K562 (cell line): Measurements from ENCODE around the gene TSC22D1. TPM values are rescaled to one million over a fixed set of nuclear protein-coding genes. Genes with fewer than 3 reads are reported as not detected.
A peak's percentile ranks its signal among the peaks of the same experiment; 100 is the strongest.

Experiments
- CBFB ChIP-seq: sonication (generic); formaldehyde crosslinking; IDR thresholded peaks from 2 replicates; pipeline ENCODE4 v1.4.0; 2020; ENCODE audit warnings: mild to moderate bottlenecking, missing genetic modification reagents
- EP400 ChIP-seq: fragments of 450-650 bp; IDR thresholded peaks from 2 replicates; pipeline ENCODE4 v1.6.1; 2017; ENCODE audit warnings: antibody characterized with exemption, mild to moderate bottlenecking, moderate library complexity
- TAF1 ChIP-seq: IDR thresholded peaks from 2 replicates; pipeline ENCODE4 v1.6.1; 2011; ENCODE audit warnings: mild to moderate bottlenecking, low read length, moderate library complexity; ENCODE audit not compliant: insufficient read depth, control insufficient read depth, severe bottlenecking; ENCODE audit errors: extremely low read depth
- ZNF584 ChIP-seq: fragments of 200-800 bp; sonication (Bioruptor generic); IDR thresholded peaks from 2 replicates; pipeline ENCODE4 v1.6.1; 2016; ENCODE audit warnings: low read depth, mild to moderate bottlenecking, missing genetic modification characterization, missing compliant biosample characterization
- polyA plus RNA-seq, 8 experiments: library from polyadenylated mRNA; depleted of rRNA in 4 of 8; stranded (reverse) in 5 of 8; unstranded in 3 of 8; fragments of >200 nt; fragmentation: Nextera tagmentation in 2 of 8; fragmentation: Illumina TruSeq in 1 of 8; extraction: Ambion mirVana in 2 of 8; extraction: Trizol in 1 of 8; gene quantifications; 2 replicates each; pipeline versions ENCODE4 v1.2.1 to v1.2.3, GENCODE V29; 2011 to 2014; ENCODE audit warnings: inconsistent platforms in 1 of 8, missing spikeins in 1 of 8
- total RNA-seq, 7 experiments: library from RNA; depleted of rRNA in 6 of 7; stranded (reverse); fragments of >200 nt in 6 of 7; fragmentation: Illumina TruSeq in 2 of 7; extraction: Trizol in 2 of 7; gene quantifications; 2 replicates each; pipeline versions ENCODE4 v1.2.1 to v1.2.3, GENCODE V29; 2011 to 2021; ENCODE audit warnings: low replicate concordance in 1 of 7
- TF ChIP-seq, protein P1 (sequence below): sonication (generic); formaldehyde crosslinking; IDR thresholded peaks from 2 replicates; pipeline ENCODE4 v1.8.1; 2023; ENCODE audit warnings: missing genetic modification reagents, mild to moderate bottlenecking, borderline replicate concordance
- TF ChIP-seq, protein P2 (sequence below): fragments of 450-650 bp; conservative IDR thresholded peaks from 2 replicates; pipeline ENCODE4 v1.6.1; 2016; ENCODE audit warnings: missing genetic modification characterization, low read depth, mild to moderate bottlenecking, missing compliant biosample characterization, moderate library complexity
- TF ChIP-seq, protein P3 (sequence below): sonication (generic); formaldehyde crosslinking; IDR thresholded peaks from 2 replicates; pipeline ENCODE4 v1.8.0; 2022; ENCODE audit warnings: missing genetic modification reagents, mild to moderate bottlenecking, moderate library complexity, borderline replicate concordance
- TF ChIP-seq, protein P4 (sequence below): fragments of 250-450 bp; sonication (Bioruptor Pico); IDR thresholded peaks from 2 replicates; pipeline ENCODE4 v1.5.0; 2021
- TF ChIP-seq, protein P5 (sequence below): sonication (generic); formaldehyde crosslinking; IDR thresholded peaks from 2 replicates; pipeline ENCODE4 v1.8.1; 2023; ENCODE audit warnings: mild to moderate bottlenecking, missing genetic modification reagents

TSC22D1 gene
- total and polyA plus RNA-seq, 9 of the 15 experiments (the other 6 are each of a cell fraction or from before 2014, with no cell fraction given), result 2.6 to 19.8 (median 8.4) TPM

DNA sequence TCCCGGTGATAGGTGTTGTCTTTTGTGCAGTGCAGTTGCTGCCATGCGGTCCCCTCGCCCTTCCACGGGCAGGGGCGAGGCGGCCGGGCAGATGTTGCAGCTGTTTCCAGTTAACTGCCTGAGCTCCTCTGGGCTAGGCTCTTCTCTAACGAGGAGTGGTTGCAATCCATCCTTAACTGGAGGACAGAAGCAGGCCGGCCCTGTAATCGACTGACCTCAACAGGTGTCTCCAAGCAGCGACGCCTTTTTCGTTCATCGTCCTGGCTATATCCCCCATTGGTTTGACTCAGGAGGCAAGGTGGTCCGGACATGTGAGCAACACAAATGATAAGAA is 1.9 kb upstream of the TSC22D1 start (continued):
- TF ChIP-seq, protein P1, sequence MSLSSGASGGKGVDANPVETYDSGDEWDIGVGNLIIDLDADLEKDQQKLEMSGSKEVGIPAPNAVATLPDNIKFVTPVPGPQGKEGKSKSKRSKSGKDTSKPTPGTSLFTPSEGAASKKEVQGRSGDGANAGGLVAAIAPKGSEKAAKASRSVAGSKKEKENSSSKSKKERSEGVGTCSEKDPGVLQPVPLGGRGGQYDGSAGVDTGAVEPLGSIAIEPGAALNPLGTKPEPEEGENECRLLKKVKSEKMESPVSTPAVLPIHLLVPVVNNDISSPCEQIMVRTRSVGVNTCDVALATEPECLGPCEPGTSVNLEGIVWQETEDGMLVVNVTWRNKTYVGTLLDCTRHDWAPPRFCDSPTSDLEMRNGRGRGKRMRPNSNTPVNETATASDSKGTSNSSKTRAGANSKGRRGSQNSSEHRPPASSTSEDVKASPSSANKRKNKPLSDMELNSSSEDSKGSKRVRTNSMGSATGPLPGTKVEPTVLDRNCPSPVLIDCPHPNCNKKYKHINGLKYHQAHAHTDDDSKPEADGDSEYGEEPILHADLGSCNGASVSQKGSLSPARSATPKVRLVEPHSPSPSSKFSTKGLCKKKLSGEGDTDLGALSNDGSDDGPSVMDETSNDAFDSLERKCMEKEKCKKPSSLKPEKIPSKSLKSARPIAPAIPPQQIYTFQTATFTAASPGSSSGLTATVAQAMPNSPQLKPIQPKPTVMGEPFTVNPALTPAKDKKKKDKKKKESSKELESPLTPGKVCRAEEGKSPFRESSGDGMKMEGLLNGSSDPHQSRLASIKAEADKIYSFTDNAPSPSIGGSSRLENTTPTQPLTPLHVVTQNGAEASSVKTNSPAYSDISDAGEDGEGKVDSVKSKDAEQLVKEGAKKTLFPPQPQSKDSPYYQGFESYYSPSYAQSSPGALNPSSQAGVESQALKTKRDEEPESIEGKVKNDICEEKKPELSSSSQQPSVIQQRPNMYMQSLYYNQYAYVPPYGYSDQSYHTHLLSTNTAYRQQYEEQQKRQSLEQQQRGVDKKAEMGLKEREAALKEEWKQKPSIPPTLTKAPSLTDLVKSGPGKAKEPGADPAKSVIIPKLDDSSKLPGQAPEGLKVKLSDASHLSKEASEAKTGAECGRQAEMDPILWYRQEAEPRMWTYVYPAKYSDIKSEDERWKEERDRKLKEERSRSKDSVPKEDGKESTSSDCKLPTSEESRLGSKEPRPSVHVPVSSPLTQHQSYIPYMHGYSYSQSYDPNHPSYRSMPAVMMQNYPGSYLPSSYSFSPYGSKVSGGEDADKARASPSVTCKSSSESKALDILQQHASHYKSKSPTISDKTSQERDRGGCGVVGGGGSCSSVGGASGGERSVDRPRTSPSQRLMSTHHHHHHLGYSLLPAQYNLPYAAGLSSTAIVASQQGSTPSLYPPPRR (CRISPR knock-in tag), result no peak
- TF ChIP-seq TAF1, result peak; percentile 3
- 0 out of 2 replicates have a peak, but pooled peaks have one; percentile 10 for TF ChIP-seq ZNF584 (CRISPR knock-in tag)
- TF ChIP-seq CBFB (CRISPR knock-in tag), result no peak
- TF ChIP-seq, protein P2, sequence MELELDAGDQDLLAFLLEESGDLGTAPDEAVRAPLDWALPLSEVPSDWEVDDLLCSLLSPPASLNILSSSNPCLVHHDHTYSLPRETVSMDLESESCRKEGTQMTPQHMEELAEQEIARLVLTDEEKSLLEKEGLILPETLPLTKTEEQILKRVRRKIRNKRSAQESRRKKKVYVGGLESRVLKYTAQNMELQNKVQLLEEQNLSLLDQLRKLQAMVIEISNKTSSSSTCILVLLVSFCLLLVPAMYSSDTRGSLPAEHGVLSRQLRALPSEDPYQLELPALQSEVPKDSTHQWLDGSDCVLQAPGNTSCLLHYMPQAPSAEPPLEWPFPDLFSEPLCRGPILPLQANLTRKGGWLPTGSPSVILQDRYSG, result 0 out of 2 replicates have a peak, but pooled peaks have one; percentile 3
- TF ChIP-seq, protein P3, sequence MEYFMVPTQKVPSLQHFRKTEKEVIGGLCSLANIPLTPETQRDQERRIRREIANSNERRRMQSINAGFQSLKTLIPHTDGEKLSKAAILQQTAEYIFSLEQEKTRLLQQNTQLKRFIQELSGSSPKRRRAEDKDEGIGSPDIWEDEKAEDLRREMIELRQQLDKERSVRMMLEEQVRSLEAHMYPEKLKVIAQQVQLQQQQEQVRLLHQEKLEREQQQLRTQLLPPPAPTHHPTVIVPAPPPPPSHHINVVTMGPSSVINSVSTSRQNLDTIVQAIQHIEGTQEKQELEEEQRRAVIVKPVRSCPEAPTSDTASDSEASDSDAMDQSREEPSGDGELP, result peak; percentile 43; the same call in 1 of the 2 replicates
- TF ChIP-seq, protein P4, sequence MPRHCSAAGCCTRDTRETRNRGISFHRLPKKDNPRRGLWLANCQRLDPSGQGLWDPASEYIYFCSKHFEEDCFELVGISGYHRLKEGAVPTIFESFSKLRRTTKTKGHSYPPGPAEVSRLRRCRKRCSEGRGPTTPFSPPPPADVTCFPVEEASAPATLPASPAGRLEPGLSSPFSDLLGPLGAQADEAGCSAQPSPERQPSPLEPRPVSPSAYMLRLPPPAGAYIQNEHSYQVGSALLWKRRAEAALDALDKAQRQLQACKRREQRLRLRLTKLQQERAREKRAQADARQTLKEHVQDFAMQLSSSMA (CRISPR knock-in tag), result no peak
- peak; percentile 14; the same call in 1 of the 2 replicates for TF ChIP-seq EP400
- TF ChIP-seq, protein P5, sequence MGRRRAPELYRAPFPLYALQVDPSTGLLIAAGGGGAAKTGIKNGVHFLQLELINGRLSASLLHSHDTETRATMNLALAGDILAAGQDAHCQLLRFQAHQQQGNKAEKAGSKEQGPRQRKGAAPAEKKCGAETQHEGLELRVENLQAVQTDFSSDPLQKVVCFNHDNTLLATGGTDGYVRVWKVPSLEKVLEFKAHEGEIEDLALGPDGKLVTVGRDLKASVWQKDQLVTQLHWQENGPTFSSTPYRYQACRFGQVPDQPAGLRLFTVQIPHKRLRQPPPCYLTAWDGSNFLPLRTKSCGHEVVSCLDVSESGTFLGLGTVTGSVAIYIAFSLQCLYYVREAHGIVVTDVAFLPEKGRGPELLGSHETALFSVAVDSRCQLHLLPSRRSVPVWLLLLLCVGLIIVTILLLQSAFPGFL, result no peak
